Measurements from ENCODE around the gene PRDM5. TPM values are rescaled to one million over a fixed set of nuclear protein-coding genes. Genes with fewer than 3 reads are reported as not detected.

Gene PRDM5
- total RNA-seq, 2 donors from 2014 or later = 9.6 to 36.3 TPM

DNA sequence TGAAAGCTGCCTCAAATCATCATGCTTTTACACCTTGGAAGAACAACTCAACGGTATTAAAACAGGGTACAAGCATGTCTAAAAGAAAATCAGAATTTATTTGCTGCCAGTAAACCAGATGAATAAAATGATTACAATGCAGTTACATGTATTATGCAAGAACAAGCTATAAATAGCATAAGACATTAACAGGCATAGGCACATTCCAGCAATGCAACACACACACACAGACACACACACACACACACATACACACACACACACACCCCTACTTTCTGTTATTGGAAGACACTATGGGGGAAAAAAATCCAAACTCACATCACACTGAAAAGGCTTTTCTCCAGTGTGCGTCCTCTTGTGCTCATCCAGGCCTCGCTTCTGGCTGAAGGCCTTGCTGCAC lies 212.5 kb downstream of the PRDM5 start:
- no peak for ATAC-seq
- no peak for TF ChIP-seq POLR2A (IDR thresholded peaks at IDR 0.05)
- no peak for TF ChIP-seq CTCF (IDR thresholded peaks at IDR 0.05)

DNA sequence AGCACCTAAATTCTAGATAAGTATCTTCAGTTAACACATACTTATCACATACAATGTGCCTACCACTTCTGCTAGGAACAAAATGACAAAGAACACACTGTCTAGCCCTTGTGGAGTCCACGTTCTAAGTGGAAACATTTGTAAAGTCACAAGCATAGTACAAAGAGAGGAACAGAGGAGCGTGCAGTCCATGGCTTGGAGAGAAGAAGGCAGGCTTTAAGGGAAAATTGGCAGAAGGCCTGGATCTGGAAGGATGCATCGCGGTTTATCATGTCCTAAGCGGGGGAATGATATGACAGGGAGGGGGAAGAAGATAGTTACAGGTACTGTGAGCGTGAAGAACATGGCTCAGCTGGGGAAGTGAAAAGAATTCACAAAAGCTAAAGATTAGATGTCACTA lies 218.0 kb downstream of the PRDM5 start:
- H3K4me3 ChIP-seq = no peak overlapping the region
- H3K27ac ChIP-seq = no peak overlapping the region
- TF ChIP-seq POLR2A (IDR thresholded peaks at IDR 0.05) = no peak
- TF ChIP-seq CTCF (IDR thresholded peaks at IDR 0.05) = no peak
- no peaks in the 10 kb centered on the region for H3K36me3 ChIP-seq (replicated peaks in 1 of 2; ENCODE audit: insufficient read depth in 1 of 2, low read depth in 2 of 2)
- WGBS, 2 donors = 87 to 88% methylated on average over 6 of the region's 6 CpGs
- ATAC-seq (no peak), DNase-seq (no peak)
- intact Hi-C loops (cut with DNase I) = no loop called here
- peaks cover under 1% of the 10 kb centered on the region for H3K4me1 ChIP-seq
- H3K27me3 ChIP-seq = no peaks in the 10 kb centered on the region
- no peaks in the 10 kb centered on the region for H3K9me3 ChIP-seq

More for the DNA sequence above, 212.5 kb downstream of the PRDM5 start:
- no peaks in the 10 kb centered on the region for H3K4me1 ChIP-seq
- H3K36me3 ChIP-seq (replicated peaks in 1 of 2; ENCODE audit: insufficient read depth in 1 of 2, low read depth in 2 of 2) = no peaks in the 10 kb centered on the region
- no peak overlapping the region for H3K27ac ChIP-seq
- DNase-seq = no peak
- no peaks in the 10 kb centered on the region for H3K27me3 ChIP-seq
- H3K9me3 ChIP-seq = no peaks in the 10 kb centered on the region
- intact Hi-C loops (cut with DNase I) = no loop called here
- 81 to 86% methylated on average over 3 of the region's 3 CpGs for WGBS, 2 donors
- no peak overlapping the region for H3K4me3 ChIP-seq

DNA sequence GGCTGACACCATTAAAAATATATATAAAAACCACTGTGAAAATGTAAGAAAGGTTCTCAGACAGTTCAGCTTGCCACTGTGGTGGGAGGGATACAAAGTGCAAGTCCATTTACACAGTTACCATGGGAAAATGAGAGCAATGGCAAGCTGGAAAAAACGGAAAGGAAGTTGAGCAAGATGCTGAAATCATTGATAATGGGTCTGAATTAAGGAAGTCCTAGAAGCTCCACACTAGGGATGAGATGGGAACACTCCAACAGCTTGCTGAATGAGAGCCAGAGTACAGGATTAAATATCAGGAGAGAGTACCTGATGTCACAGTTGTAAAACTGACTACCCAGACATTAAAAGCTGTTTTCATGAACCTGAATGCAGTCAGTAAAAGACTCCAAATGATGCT lies 218.6 kb downstream of the PRDM5 start:
- Histone ChIP-seq H3K4me1 (peaks cover 4% of the 10 kb centered on the region), H3K4me3 (no peak overlapping the region), H3K36me3 (replicated peaks in 1 of 2; ENCODE audit: insufficient read depth in 1 of 2, low read depth in 2 of 2) (no peaks in the 10 kb centered on the region), H3K9me3 (no peaks in the 10 kb centered on the region), H3K27ac (no peak overlapping the region), H3K27me3 (no peaks in the 10 kb centered on the region)
- 60 to 72% methylated on average over 1 of the region's 1 CpG for WGBS, 2 donors
- intact Hi-C loops (cut with DNase I) = no loop called here
- ATAC-seq (no peak), DNase-seq (no peak)
- TF ChIP-seq POLR2A (IDR thresholded peaks at IDR 0.05) = no peak
- no peak for TF ChIP-seq CTCF (IDR thresholded peaks at IDR 0.05)

GRCh38 chr4:120699354-120699753 lies 223.2 kb downstream of the PRDM5 start:
- WGBS, 2 donors = 47 to 56% methylated on average over 1 of the region's 1 CpG
- Histone ChIP-seq H3K4me3 (no peak overlapping the region), H3K27me3 (no peaks in the 10 kb centered on the region), H3K4me1 (peaks cover 4% of the 10 kb centered on the region), H3K27ac (no peak overlapping the region), H3K9me3 (no peaks in the 10 kb centered on the region), H3K36me3 (replicated peaks in 1 of 2; ENCODE audit: insufficient read depth in 1 of 2, low read depth in 2 of 2) (no peaks in the 10 kb centered on the region)
- intact Hi-C loops (cut with DNase I) = no loop called here
- DNase-seq (no peak), ATAC-seq (no peak)
- TF ChIP-seq POLR2A (IDR thresholded peaks at IDR 0.05) = no peak
- no peak for TF ChIP-seq CTCF (IDR thresholded peaks at IDR 0.05)

GRCh38 chr4:120694973-120695372 lies 227.6 kb downstream of the PRDM5 start:
- Histone ChIP-seq H3K4me1 (peaks cover 4% of the 10 kb centered on the region), H3K36me3 (replicated peaks in 1 of 2; ENCODE audit: insufficient read depth in 1 of 2, low read depth in 2 of 2) (no peaks in the 10 kb centered on the region), H3K27ac (no peak overlapping the region), H3K27me3 (no peaks in the 10 kb centered on the region), H3K9me3 (no peaks in the 10 kb centered on the region), H3K4me3 (no peak overlapping the region)
- ATAC-seq (no peak), DNase-seq (peak; percentile 13 to 21 (median 18))
- no peak for TF ChIP-seq POLR2A (IDR thresholded peaks at IDR 0.05)
- TF ChIP-seq CTCF (IDR thresholded peaks at IDR 0.05) = no peak
- WGBS, 2 donors = 32 to 40% methylated on average over 2 of the region's 2 CpGs
- intact Hi-C loops (cut with DNase I) = no loop called here

Measured in body of pancreas (tissue), 4 donors.